Fibroblast of lung (primary cell): ENCODE measurements around the gene KLF16. TPM values are rescaled to one million over a fixed set of nuclear protein-coding genes. Genes with fewer than 3 reads are reported as not detected.

ENCODE experiments used
- DNase-seq, 2 donors: peaks; one replicate each; pipeline versions ENCODE4 v3.0.0 to v3.0.0-alpha.2; 2010; ENCODE audit warnings: low read depth in 2 of 2
- H2AFZ ChIP-seq: 2 replicates; pipeline ENCODE4 v1.5.1; 2012; ENCODE audit warnings: low read length, control low read depth, inconsistent platforms
- H3K27ac ChIP-seq: 2 replicates; pipeline ENCODE4 v1.5.1; 2011; ENCODE audit warnings: low read length, control low read depth; ENCODE audit not compliant: insufficient read depth
- H3K27me3 ChIP-seq: 2 replicates; pipeline ENCODE4 v1.5.1; 2011; ENCODE audit warnings: mild to moderate bottlenecking, low read length; ENCODE audit not compliant: control insufficient read depth, insufficient read depth
- H3K36me3 ChIP-seq: 2 replicates; pipeline ENCODE4 v1.5.1; 2011; ENCODE audit warnings: low read length; ENCODE audit not compliant: control insufficient read depth, insufficient read depth
- H3K4me1 ChIP-seq: 2 replicates; pipeline ENCODE4 v1.5.1; 2011; ENCODE audit warnings: low read length; ENCODE audit not compliant: control insufficient read depth, insufficient read depth; ENCODE audit errors: extremely low read depth
- H3K4me2 ChIP-seq: 2 replicates; pipeline ENCODE4 v1.5.1; 2011; ENCODE audit warnings: low read length, control low read depth; ENCODE audit not compliant: insufficient read depth; ENCODE audit errors: extremely low read depth
- H3K4me3 ChIP-seq, 4 experiments: fragments of 200-600 bp in 1 of 4; sonication (generic) in 1 of 4; replicated peaks in 1 of 4; 2 replicates each; pipeline ENCODE4 v1.5.1; 2011 to 2016; ENCODE audit warnings: low read length in 4 of 4, low read depth in 3 of 4, mild to moderate bottlenecking in 3 of 4, control low read depth in 2 of 4, inconsistent platforms in 1 of 4, mixed read lengths in 1 of 4; ENCODE audit not compliant: insufficient read depth in 1 of 4; ENCODE audit errors: control extremely low read depth in 1 of 4
- H3K79me2 ChIP-seq: 2 replicates; pipeline ENCODE4 v1.5.1; 2012; ENCODE audit warnings: mild to moderate bottlenecking, low read length, inconsistent platforms; ENCODE audit not compliant: control insufficient read depth, insufficient read depth
- H3K9ac ChIP-seq: 2 replicates; pipeline ENCODE4 v1.5.1; 2011; ENCODE audit warnings: mild to moderate bottlenecking, low read length, control low read depth; ENCODE audit not compliant: insufficient read depth
- H3K9me3 ChIP-seq: 2 replicates; pipeline ENCODE4 v1.5.1; 2012; ENCODE audit warnings: low read depth, low read length; ENCODE audit not compliant: control insufficient read depth, insufficient read depth
- H4K20me1 ChIP-seq: 2 replicates; pipeline ENCODE4 v1.5.1; 2011; ENCODE audit warnings: low read length; ENCODE audit not compliant: control insufficient read depth, insufficient read depth; ENCODE audit errors: extremely low read depth
- EZH2 ChIP-seq: IDR thresholded peaks from 2 replicates; pipeline ENCODE4 v1.5.1; 2012; ENCODE audit warnings: low read length, control low read depth, mild to moderate bottlenecking; ENCODE audit errors: missing control alignments
- polyA plus RNA-seq, 2 donors: library from polyadenylated mRNA; depleted of rRNA in 1 of 2; stranded (reverse) in 1 of 2; unstranded in 1 of 2; fragments of >200 nt; gene quantifications; 2 replicates each; pipeline ENCODE4 v1.2.1, GENCODE V29; 2011 to 2012; ENCODE audit warnings: missing spikeins in 1 of 2
- total RNA-seq: library from RNA; depleted of rRNA; stranded (reverse); fragments of >200 nt; gene quantifications from 2 replicates; pipeline ENCODE4 v1.2.1, GENCODE V29; 2014
- TF ChIP-seq, protein P1 (sequence below), 2 donors: IDR thresholded peaks in 1 of 2; conservative IDR thresholded peaks in 1 of 2; 1 replicate in 1 of 2; 2 replicates in 1 of 2; pipeline ENCODE4 v1.5.1; 2011 to 2012; ENCODE audit warnings: low read length in 2 of 2, control low read depth in 1 of 2, inconsistent platforms in 1 of 2, low read depth in 1 of 2, mild to moderate bottlenecking in 1 of 2

Gene KLF16
- total and polyA plus RNA-seq, 2 donors (not counting 1 experiment from before 2014, with no cell fraction given) = 4.2 to 6.9 TPM

GRCh38 chr19:1863638-1864479, 480 bp upstream of the KLF16 start:
- Histone ChIP-seq H2AFZ (peak overlapping the region; percentile 35), H3K9ac (peak overlapping the region; percentile 81), H4K20me1 (no peaks in the 10 kb centered on the region), H3K4me2 (peak overlapping the region; percentile 82), H3K4me1 (peaks cover 21% of the 10 kb centered on the region), H3K27me3 (no peaks in the 10 kb centered on the region), H3K9me3 (no peaks in the 10 kb centered on the region), H3K36me3 (no peaks in the 10 kb centered on the region), H3K4me3 (peak overlapping the region; percentile 59 to 73 (median 66)), H3K27ac (peak overlapping the region; percentile 91), H3K79me2 (peaks cover 39% of the 10 kb centered on the region)
- peak; percentile 88 to 92 for DNase-seq
- no peak for TF ChIP-seq EZH2
- TF ChIP-seq, protein P1, sequence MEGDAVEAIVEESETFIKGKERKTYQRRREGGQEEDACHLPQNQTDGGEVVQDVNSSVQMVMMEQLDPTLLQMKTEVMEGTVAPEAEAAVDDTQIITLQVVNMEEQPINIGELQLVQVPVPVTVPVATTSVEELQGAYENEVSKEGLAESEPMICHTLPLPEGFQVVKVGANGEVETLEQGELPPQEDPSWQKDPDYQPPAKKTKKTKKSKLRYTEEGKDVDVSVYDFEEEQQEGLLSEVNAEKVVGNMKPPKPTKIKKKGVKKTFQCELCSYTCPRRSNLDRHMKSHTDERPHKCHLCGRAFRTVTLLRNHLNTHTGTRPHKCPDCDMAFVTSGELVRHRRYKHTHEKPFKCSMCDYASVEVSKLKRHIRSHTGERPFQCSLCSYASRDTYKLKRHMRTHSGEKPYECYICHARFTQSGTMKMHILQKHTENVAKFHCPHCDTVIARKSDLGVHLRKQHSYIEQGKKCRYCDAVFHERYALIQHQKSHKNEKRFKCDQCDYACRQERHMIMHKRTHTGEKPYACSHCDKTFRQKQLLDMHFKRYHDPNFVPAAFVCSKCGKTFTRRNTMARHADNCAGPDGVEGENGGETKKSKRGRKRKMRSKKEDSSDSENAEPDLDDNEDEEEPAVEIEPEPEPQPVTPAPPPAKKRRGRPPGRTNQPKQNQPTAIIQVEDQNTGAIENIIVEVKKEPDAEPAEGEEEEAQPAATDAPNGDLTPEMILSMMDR (conservative IDR thresholded peaks at IDR 0.05 in 1 of 2, IDR thresholded peaks at IDR 0.05 in 1 of 2; ENCODE audit: low read depth in 1 of 2, low read length in 2 of 2) = no peak

DNA sequence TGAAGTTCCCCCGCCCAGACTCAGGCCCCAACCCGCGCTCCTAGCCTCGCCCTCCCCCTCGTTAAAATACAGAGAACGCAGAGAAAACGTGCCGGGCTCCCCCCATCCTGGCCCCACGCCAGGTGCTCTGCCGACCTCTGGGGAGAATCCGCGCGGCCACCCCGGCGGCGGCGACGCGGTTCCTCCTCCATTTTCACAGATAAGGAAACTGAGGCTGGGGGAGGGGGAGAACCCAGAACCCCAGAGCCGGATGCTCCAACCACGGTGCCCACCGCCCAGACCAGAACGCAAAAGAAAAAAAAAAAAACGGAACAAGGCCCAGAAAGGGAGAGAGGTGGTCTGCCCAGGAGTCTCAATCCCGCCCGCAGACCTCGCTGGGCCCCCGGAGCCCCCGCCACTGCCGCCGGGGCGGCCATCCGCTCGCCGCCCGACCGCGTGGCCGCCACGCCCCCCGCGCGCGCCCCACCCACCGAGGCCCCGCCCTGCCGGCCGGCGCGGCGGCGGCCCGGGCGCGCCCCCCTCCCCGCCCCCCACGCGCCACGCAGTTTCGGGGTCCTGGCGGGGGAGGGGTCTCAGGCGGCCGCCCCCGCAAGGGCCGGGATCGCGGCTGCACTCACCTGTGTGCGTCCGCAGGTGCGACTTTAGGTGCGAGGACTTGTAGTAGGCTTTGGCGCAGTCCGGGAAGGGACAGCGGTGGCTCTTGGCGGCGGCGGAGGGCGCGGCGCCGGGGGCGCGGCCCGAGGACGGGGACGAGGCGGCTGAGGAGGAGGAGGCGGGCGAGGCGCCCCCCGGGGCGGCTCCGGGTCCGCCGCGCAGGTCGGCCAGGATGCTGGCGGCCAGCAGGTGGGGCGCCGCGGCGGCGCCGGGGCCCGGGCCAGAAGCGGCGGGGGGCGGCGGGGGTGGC, 703 bp downstream of the KLF16 start:
- Histone ChIP-seq H3K4me2 (peak overlapping the region; percentile 61), H3K9me3 (no peaks in the 10 kb centered on the region), H3K36me3 (no peaks in the 10 kb centered on the region), H3K27ac (peak overlapping the region; percentile 59), H3K27me3 (no peaks in the 10 kb centered on the region), H2AFZ (no peak overlapping the region), H3K4me3 (peak overlapping the region; percentile 67 to 92 (median 84)), H4K20me1 (no peaks in the 10 kb centered on the region), H3K79me2 (peaks cover 51% of the 10 kb centered on the region), H3K9ac (peak overlapping the region; percentile 82), H3K4me1 (peaks cover 24% of the 10 kb centered on the region)
- no peak for DNase-seq
- TF ChIP-seq EZH2 = no peak
- TF ChIP-seq, protein P1 (conservative IDR thresholded peaks at IDR 0.05 in 1 of 2, IDR thresholded peaks at IDR 0.05 in 1 of 2; ENCODE audit: low read depth in 1 of 2, low read length in 2 of 2) = no peak

GRCh38 chr19:1862068-1862423, 1.3 kb downstream of the KLF16 start:
- Histone ChIP-seq H3K4me2 (peak overlapping the region; percentile 97), H2AFZ (no peak overlapping the region), H4K20me1 (no peaks in the 10 kb centered on the region), H3K27me3 (no peaks in the 10 kb centered on the region), H3K4me3 (peak overlapping the region; percentile 67 to 92 (median 84)), H3K4me1 (peaks cover 27% of the 10 kb centered on the region), H3K36me3 (no peaks in the 10 kb centered on the region), H3K27ac (peak overlapping the region; percentile 58), H3K9ac (peak overlapping the region; percentile 76), H3K9me3 (no peaks in the 10 kb centered on the region), H3K79me2 (peaks cover 56% of the 10 kb centered on the region)
- no peak for DNase-seq
- no peak for TF ChIP-seq EZH2
- TF ChIP-seq, protein P1 (conservative IDR thresholded peaks at IDR 0.05 in 1 of 2, IDR thresholded peaks at IDR 0.05 in 1 of 2; ENCODE audit: low read depth in 1 of 2, low read length in 2 of 2) = no peak
